ENCODE measurements around the gene HCAR2.

HCAR2 gene

DNA sequence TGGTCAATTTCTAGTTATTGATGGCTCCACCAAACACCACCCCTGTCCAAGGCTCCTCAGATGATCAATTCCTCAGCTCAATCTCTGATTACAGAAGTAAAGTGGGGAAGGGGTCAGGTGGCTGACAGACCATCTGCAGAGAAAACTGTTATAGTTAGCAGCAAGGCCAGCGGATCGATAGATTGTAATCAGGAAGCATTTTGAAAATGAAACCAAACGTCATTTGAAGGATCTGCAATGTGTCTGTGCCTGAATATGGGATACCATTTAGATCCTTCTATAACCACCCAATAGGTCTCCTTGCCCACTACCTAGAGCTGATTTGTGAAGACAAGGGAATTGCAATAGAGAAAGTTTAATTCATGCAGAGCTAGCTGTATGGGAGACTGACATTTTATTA lies 11.6 kb downstream of the HCAR2 start:
- no peak overlapping the region for H3K18ac ChIP-seq (ENCODE audit: low read length)
- H2BK15ac ChIP-seq (ENCODE audit: low read length), result no peak overlapping the region
- H3K27ac ChIP-seq (replicated peaks; ENCODE audit: low read length), result no peak overlapping the region
- H3K27me3 ChIP-seq (ENCODE audit: control insufficient read depth in 3 of 3, insufficient read depth in 3 of 3, low read depth in 1 of 3, low read length in 3 of 3), result no peaks in the 10 kb centered on the region
- H4K8ac ChIP-seq (ENCODE audit: low read depth, low read length), result no peak overlapping the region
- H2AFZ ChIP-seq (ENCODE audit: low read length), result no peak overlapping the region
- H2BK5ac ChIP-seq (ENCODE audit: low read length), result no peak overlapping the region
- no peak overlapping the region for H3K4me2 ChIP-seq (ENCODE audit: insufficient read depth, low read length, poor library complexity, severe bottlenecking)
- H3K9me3 ChIP-seq (replicated peaks in 1 of 2; ENCODE audit: control insufficient read depth in 2 of 2, insufficient read depth in 1 of 2, low read depth in 1 of 2, low read length in 2 of 2), result no peaks in the 10 kb centered on the region
- H2AK5ac ChIP-seq (ENCODE audit: low read depth, low read length), result no peak overlapping the region
- H2BK12ac ChIP-seq (ENCODE audit: low read length), result no peak overlapping the region
- WGBS, 2 donors (ENCODE audit: extremely low coverage in 2 of 2, insufficient read length in 2 of 2, insufficient replicate concordance in 1 of 2), result no CpG with 5 or more reads among the region's 3 CpGs
- no peak overlapping the region for H2BK120ac ChIP-seq (ENCODE audit: low read depth, low read length)
- H3K14ac ChIP-seq (ENCODE audit: low read length), result no peak overlapping the region
- no peak for DNase-seq (ENCODE audit: low spot score)
- no peak overlapping the region for H3K23ac ChIP-seq (ENCODE audit: low read depth, low read length, poor library complexity)
- no peak overlapping the region for H3K9ac ChIP-seq (ENCODE audit: low read depth, low read length, poor library complexity)
- H3K4me1 ChIP-seq (ENCODE audit: control insufficient read depth in 2 of 2, insufficient read depth in 1 of 2, low read depth in 1 of 2, low read length in 2 of 2), result no peaks in the 10 kb centered on the region
- H4K91ac ChIP-seq (ENCODE audit: low read depth, low read length, poor library complexity), result no peak overlapping the region
- no peaks in the 10 kb centered on the region for H3K79me1 ChIP-seq (ENCODE audit: low read depth, low read length)
- no peak overlapping the region for H3K4ac ChIP-seq (ENCODE audit: low read length)
- H3K36me3 ChIP-seq (replicated peaks in 1 of 2; ENCODE audit: control insufficient read depth in 2 of 2, insufficient read depth in 2 of 2, low read length in 2 of 2), result no peaks in the 10 kb centered on the region
- H3K4me3 ChIP-seq (ENCODE audit: low read length in 2 of 2), result no peak overlapping the region

DNA sequence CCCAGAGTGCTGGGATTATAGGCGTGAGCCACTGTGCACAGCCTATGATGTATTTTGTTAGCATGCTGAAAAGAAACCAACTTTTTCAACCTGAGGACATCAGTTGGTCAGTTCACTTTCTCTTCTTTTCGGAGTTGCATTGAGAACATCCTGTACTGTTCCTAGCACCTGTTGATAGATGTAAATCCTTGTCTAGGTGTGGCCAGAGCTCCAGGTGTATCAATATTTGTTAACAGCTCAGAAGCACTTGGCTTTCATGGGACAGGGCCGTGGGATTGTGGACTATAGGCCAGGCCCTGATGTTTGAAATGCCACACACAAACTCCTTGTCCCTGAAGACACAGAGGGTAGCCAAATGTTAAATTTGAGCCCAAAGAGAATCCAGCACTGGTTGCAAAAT lies 14.9 kb downstream of the HCAR2 start:
- H4K91ac ChIP-seq (ENCODE audit: low read depth, low read length, poor library complexity), result no peak overlapping the region
- H2AK5ac ChIP-seq (ENCODE audit: low read depth, low read length), result no peak overlapping the region
- no peak overlapping the region for H2BK120ac ChIP-seq (ENCODE audit: low read depth, low read length)
- no peak overlapping the region for H3K18ac ChIP-seq (ENCODE audit: low read length)
- H2AFZ ChIP-seq (ENCODE audit: low read length), result no peak overlapping the region
- H3K4me3 ChIP-seq (ENCODE audit: low read length in 2 of 2), result no peak overlapping the region
- H3K9me3 ChIP-seq (replicated peaks in 1 of 2; ENCODE audit: control insufficient read depth in 2 of 2, insufficient read depth in 1 of 2, low read depth in 1 of 2, low read length in 2 of 2), result no peaks in the 10 kb centered on the region
- no peak overlapping the region for H3K14ac ChIP-seq (ENCODE audit: low read length)
- no peak overlapping the region for H2BK12ac ChIP-seq (ENCODE audit: low read length)
- no peak overlapping the region for H3K4ac ChIP-seq (ENCODE audit: low read length)
- H2BK15ac ChIP-seq (ENCODE audit: low read length), result no peak overlapping the region
- no peaks in the 10 kb centered on the region for H3K27me3 ChIP-seq (ENCODE audit: control insufficient read depth in 3 of 3, insufficient read depth in 3 of 3, low read depth in 1 of 3, low read length in 3 of 3)
- no peak overlapping the region for H3K27ac ChIP-seq (replicated peaks; ENCODE audit: low read length)
- H3K23ac ChIP-seq (ENCODE audit: low read depth, low read length, poor library complexity), result no peak overlapping the region
- H4K8ac ChIP-seq (ENCODE audit: low read depth, low read length), result no peak overlapping the region
- no peak overlapping the region for H2BK5ac ChIP-seq (ENCODE audit: low read length)
- DNase-seq (ENCODE audit: low spot score), result no peak
- H3K79me1 ChIP-seq (ENCODE audit: low read depth, low read length), result no peaks in the 10 kb centered on the region
- no CpG with 5 or more reads among the region's 3 CpGs for WGBS, 2 donors (ENCODE audit: extremely low coverage in 2 of 2, insufficient read length in 2 of 2, insufficient replicate concordance in 1 of 2)
- H3K4me1 ChIP-seq (ENCODE audit: control insufficient read depth in 2 of 2, insufficient read depth in 1 of 2, low read depth in 1 of 2, low read length in 2 of 2), result no peaks in the 10 kb centered on the region
- H3K4me2 ChIP-seq (ENCODE audit: insufficient read depth, low read length, poor library complexity, severe bottlenecking), result no peak overlapping the region
- no peak overlapping the region for H3K9ac ChIP-seq (ENCODE audit: low read depth, low read length, poor library complexity)
- H3K36me3 ChIP-seq (replicated peaks in 1 of 2; ENCODE audit: control insufficient read depth in 2 of 2, insufficient read depth in 2 of 2, low read length in 2 of 2), result no peaks in the 10 kb centered on the region

DNA sequence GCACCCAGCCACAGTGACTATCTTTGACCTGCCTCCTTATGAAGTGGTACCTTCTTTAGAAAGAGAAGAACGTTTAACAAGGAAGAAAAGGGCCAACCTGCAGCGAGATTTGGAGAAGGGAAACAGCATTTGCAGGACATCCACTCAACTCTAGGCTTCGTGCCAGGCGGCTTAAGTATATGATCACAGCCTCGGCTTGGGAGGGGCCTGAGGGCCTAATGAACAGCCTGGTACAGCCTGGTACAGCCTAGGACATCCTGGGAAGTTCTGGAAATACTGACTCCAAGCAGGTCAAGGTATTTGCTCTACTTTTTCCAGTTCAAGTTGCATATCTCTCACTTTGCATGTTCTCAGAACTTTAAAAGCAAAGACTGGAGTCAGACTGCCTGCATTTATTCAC lies 16.1 kb downstream of the HCAR2 start:
- Histone ChIP-seq H2BK12ac (ENCODE audit: low read length) (no peak overlapping the region), H3K4ac (ENCODE audit: low read length) (no peak overlapping the region), H3K18ac (ENCODE audit: low read length) (no peak overlapping the region), H4K91ac (ENCODE audit: low read depth, low read length, poor library complexity) (no peak overlapping the region), H3K79me1 (ENCODE audit: low read depth, low read length) (no peaks in the 10 kb centered on the region), H2BK120ac (ENCODE audit: low read depth, low read length) (no peak overlapping the region), H2AK5ac (ENCODE audit: low read depth, low read length) (no peak overlapping the region), H3K23ac (ENCODE audit: low read depth, low read length, poor library complexity) (no peak overlapping the region), H3K4me2 (ENCODE audit: insufficient read depth, low read length, poor library complexity, severe bottlenecking) (no peak overlapping the region), H3K4me1 (ENCODE audit: control insufficient read depth in 2 of 2, insufficient read depth in 1 of 2, low read depth in 1 of 2, low read length in 2 of 2) (no peaks in the 10 kb centered on the region), H2AFZ (ENCODE audit: low read length) (no peak overlapping the region), H3K27ac (replicated peaks; ENCODE audit: low read length) (no peak overlapping the region), H3K9ac (ENCODE audit: low read depth, low read length, poor library complexity) (no peak overlapping the region), H3K36me3 (replicated peaks in 1 of 2; ENCODE audit: control insufficient read depth in 2 of 2, insufficient read depth in 2 of 2, low read length in 2 of 2) (no peaks in the 10 kb centered on the region), H3K9me3 (replicated peaks in 1 of 2; ENCODE audit: control insufficient read depth in 2 of 2, insufficient read depth in 1 of 2, low read depth in 1 of 2, low read length in 2 of 2) (no peaks in the 10 kb centered on the region), H3K4me3 (ENCODE audit: low read length in 2 of 2) (no peak overlapping the region), H4K8ac (ENCODE audit: low read depth, low read length) (no peak overlapping the region), H2BK15ac (ENCODE audit: low read length) (no peak overlapping the region), H2BK5ac (ENCODE audit: low read length) (no peak overlapping the region), H3K14ac (ENCODE audit: low read length) (no peak overlapping the region), H3K27me3 (ENCODE audit: control insufficient read depth in 3 of 3, insufficient read depth in 3 of 3, low read depth in 1 of 3, low read length in 3 of 3) (no peaks in the 10 kb centered on the region)
- DNase-seq (ENCODE audit: low spot score), result no peak
- no CpG with 5 or more reads among the region's 5 CpGs for WGBS, 2 donors (ENCODE audit: extremely low coverage in 2 of 2, insufficient read length in 2 of 2, insufficient replicate concordance in 1 of 2)

DNA sequence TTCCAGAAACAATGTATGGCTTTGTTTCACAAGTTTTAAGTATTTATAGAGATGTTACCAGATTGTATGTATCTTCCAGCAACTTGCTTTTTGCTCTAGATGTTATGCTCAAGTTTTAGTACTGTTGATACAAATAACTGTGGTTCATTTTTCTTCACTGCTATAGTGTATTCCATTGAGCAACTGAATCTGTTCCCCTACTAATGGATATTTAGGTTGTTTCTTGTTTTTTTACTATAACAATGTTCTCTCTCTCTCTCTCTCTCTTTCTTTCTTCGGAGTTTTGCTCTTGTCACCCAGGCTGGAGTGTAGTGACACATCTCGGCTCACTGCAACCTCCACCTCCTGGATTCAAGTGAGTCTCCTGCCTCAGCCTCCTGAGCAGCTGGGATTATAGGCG lies 16.6 kb downstream of the HCAR2 start:
- no peak overlapping the region for H2BK120ac ChIP-seq (ENCODE audit: low read depth, low read length)
- H3K36me3 ChIP-seq (replicated peaks in 1 of 2; ENCODE audit: control insufficient read depth in 2 of 2, insufficient read depth in 2 of 2, low read length in 2 of 2), result no peaks in the 10 kb centered on the region
- H2AFZ ChIP-seq (ENCODE audit: low read length), result no peak overlapping the region
- no peak overlapping the region for H3K27ac ChIP-seq (replicated peaks; ENCODE audit: low read length)
- H3K9ac ChIP-seq (ENCODE audit: low read depth, low read length, poor library complexity), result no peak overlapping the region
- WGBS, 2 donors (ENCODE audit: extremely low coverage in 2 of 2, insufficient read length in 2 of 2, insufficient replicate concordance in 1 of 2), result no CpG with 5 or more reads among the region's 3 CpGs
- H4K91ac ChIP-seq (ENCODE audit: low read depth, low read length, poor library complexity), result no peak overlapping the region
- no peak for DNase-seq (ENCODE audit: low spot score)
- H3K23ac ChIP-seq (ENCODE audit: low read depth, low read length, poor library complexity), result no peak overlapping the region
- no peak overlapping the region for H4K8ac ChIP-seq (ENCODE audit: low read depth, low read length)
- no peak overlapping the region for H2BK5ac ChIP-seq (ENCODE audit: low read length)
- H3K4me3 ChIP-seq (ENCODE audit: low read length in 2 of 2), result no peak overlapping the region
- no peaks in the 10 kb centered on the region for H3K79me1 ChIP-seq (ENCODE audit: low read depth, low read length)
- H2AK5ac ChIP-seq (ENCODE audit: low read depth, low read length), result no peak overlapping the region
- H3K4me2 ChIP-seq (ENCODE audit: insufficient read depth, low read length, poor library complexity, severe bottlenecking), result no peak overlapping the region
- no peaks in the 10 kb centered on the region for H3K9me3 ChIP-seq (replicated peaks in 1 of 2; ENCODE audit: control insufficient read depth in 2 of 2, insufficient read depth in 1 of 2, low read depth in 1 of 2, low read length in 2 of 2)
- H2BK15ac ChIP-seq (ENCODE audit: low read length), result no peak overlapping the region
- no peak overlapping the region for H2BK12ac ChIP-seq (ENCODE audit: low read length)
- H3K4ac ChIP-seq (ENCODE audit: low read length), result no peak overlapping the region
- H3K4me1 ChIP-seq (ENCODE audit: control insufficient read depth in 2 of 2, insufficient read depth in 1 of 2, low read depth in 1 of 2, low read length in 2 of 2), result no peaks in the 10 kb centered on the region
- no peaks in the 10 kb centered on the region for H3K27me3 ChIP-seq (ENCODE audit: control insufficient read depth in 3 of 3, insufficient read depth in 3 of 3, low read depth in 1 of 3, low read length in 3 of 3)
- H3K14ac ChIP-seq (ENCODE audit: low read length), result no peak overlapping the region
- H3K18ac ChIP-seq (ENCODE audit: low read length), result no peak overlapping the region
